HEK293 (cell line): ENCODE measurements around the gene FOXO1.

Source experiments
- CTCF ChIA-PET: fragments of 350-600 bp; formaldehyde crosslinking; extraction: SDS; loops from one replicate; lab custom pipeline; 2021; ENCODE audit warnings: antibody characterized with exemption; lab: Yijun Ruan, JAX
- POLR2A ChIA-PET: fragments of 300-600 bp; formaldehyde crosslinking; extraction: SDS; loops from one replicate; lab custom pipeline; 2020; ENCODE audit warnings: antibody characterized with exemption, inconsistent platforms; lab: Yijun Ruan, JAX
- H3K27ac ChIP-seq: fragments of 200-500 bp; sonication (Bioruptor generic); 2 replicates; pipeline ENCODE4 v1.5.1; 2014; ENCODE audit warnings: low read depth, low read length, control low read depth, inconsistent platforms; ENCODE audit errors: extremely low read depth
- H3K36me3 ChIP-seq, 2 experiments: fragments of 200-500 bp in 1 of 2; sonication (Bioruptor generic) in 1 of 2; 1 replicate in 1 of 2; 2 replicates in 1 of 2; pipeline ENCODE4 v1.5.1; 2014 to 2017; ENCODE audit warnings: inconsistent platforms in 2 of 2, low read length in 2 of 2; ENCODE audit not compliant: control insufficient read depth in 2 of 2, insufficient read depth in 1 of 2
- H3K4me1 ChIP-seq: fragments of 200-500 bp; sonication (Bioruptor generic); 2 replicates; pipeline ENCODE4 v1.5.1; 2014; ENCODE audit warnings: mild to moderate bottlenecking, low read length, inconsistent platforms; ENCODE audit not compliant: control insufficient read depth, insufficient read depth
- H3K4me3 ChIP-seq: 2 replicates; pipeline ENCODE4 v1.5.1; 2011; ENCODE audit warnings: low read depth, mild to moderate bottlenecking, control low read depth, low read length, moderate library complexity
- H3K9me3 ChIP-seq: fragments of 200-500 bp; sonication (Bioruptor generic); 2 replicates; pipeline ENCODE4 v1.5.1; 2014; ENCODE audit warnings: low read depth, low read length, inconsistent platforms; ENCODE audit not compliant: control insufficient read depth, insufficient read depth
- ATF2 ChIP-seq: fragments of 450-650 bp; formaldehyde crosslinking; IDR thresholded peaks from 2 replicates; pipeline ENCODE4 v1.5.1; 2016; ENCODE audit warnings: missing biosample characterization, missing genetic modification characterization, low read depth
- EGR2 ChIP-seq: fragments of 450-650 bp; formaldehyde crosslinking; IDR thresholded peaks from 2 replicates; pipeline ENCODE4 v1.5.1; 2016; ENCODE audit warnings: low read depth, missing biosample characterization, missing genetic modification characterization
- KLF9 ChIP-seq: fragments of 450-650 bp; formaldehyde crosslinking; IDR thresholded peaks from 2 replicates; pipeline ENCODE4 v1.5.1; 2016; ENCODE audit warnings: missing biosample characterization, missing genetic modification characterization, low read depth
- PRDM10 ChIP-seq: fragments of 450-650 bp; formaldehyde crosslinking; IDR thresholded peaks from 2 replicates; pipeline ENCODE4 v1.5.1; 2016; ENCODE audit warnings: missing biosample characterization, missing genetic modification characterization
- PRDM6 ChIP-seq: fragments of 450-650 bp; formaldehyde crosslinking; IDR thresholded peaks from 2 replicates; pipeline ENCODE4 v1.5.1; 2017; ENCODE audit warnings: missing biosample characterization, missing genetic modification characterization
- SETDB1 ChIP-seq: IDR thresholded peaks from one replicate; pipeline ENCODE4 v1.6.1; 2017; ENCODE audit warnings: mild to moderate bottlenecking, low read length, moderate library complexity, mixed read lengths; ENCODE audit not compliant: insufficient read length
- TCF7L2 ChIP-seq: IDR thresholded peaks from 2 replicates; pipeline ENCODE4 v1.6.1; 2011; ENCODE audit warnings: low read depth, mild to moderate bottlenecking, inconsistent platforms, low read length, moderate library complexity, borderline replicate concordance
- ZFHX2 ChIP-seq: fragments of 450-650 bp; formaldehyde crosslinking; conservative IDR thresholded peaks from 2 replicates; pipeline ENCODE4 v1.5.1; 2016; ENCODE audit warnings: missing biosample characterization, missing genetic modification characterization
- ZNF23 ChIP-seq: fragments of 450-650 bp; formaldehyde crosslinking; IDR thresholded peaks from 2 replicates; pipeline ENCODE4 v1.5.1; 2016; ENCODE audit warnings: missing biosample characterization, missing genetic modification characterization, borderline replicate concordance
- ZNF302 ChIP-seq: fragments of 450-650 bp; formaldehyde crosslinking; IDR thresholded peaks from 2 replicates; pipeline ENCODE4 v1.5.1; 2016; ENCODE audit warnings: missing biosample characterization, missing genetic modification characterization, low read depth
- ZNF449 ChIP-seq: fragments of 450-650 bp; formaldehyde crosslinking; IDR thresholded peaks from 2 replicates; pipeline ENCODE4 v1.5.1; 2017; ENCODE audit warnings: missing biosample characterization, mild to moderate bottlenecking, missing genetic modification characterization, moderate library complexity
- ZNF530 ChIP-seq: fragments of 450-650 bp; formaldehyde crosslinking; IDR thresholded peaks from 2 replicates; pipeline ENCODE4 v1.5.1; 2016; ENCODE audit warnings: low read depth, missing biosample characterization, missing genetic modification characterization
- ZNF843 ChIP-seq: fragments of 450-650 bp; formaldehyde crosslinking; IDR thresholded peaks from 2 replicates; pipeline ENCODE4 v1.5.1; 2016; ENCODE audit warnings: missing biosample characterization, missing genetic modification characterization
- ZSCAN5A ChIP-seq: fragments of 450-650 bp; formaldehyde crosslinking; IDR thresholded peaks from 2 replicates; pipeline ENCODE4 v1.5.1; 2016; ENCODE audit warnings: missing biosample characterization, missing genetic modification characterization

FOXO1 gene

GRCh38 chr13:40618581-40619478 lies 47.6 kb downstream of the FOXO1 start:
- Histone ChIP-seq H3K36me3 (no peaks in the 10 kb centered on the region), H3K4me3 (no peak overlapping the region), H3K27ac (no peak overlapping the region), H3K4me1 (peaks cover 18% of the 10 kb centered on the region), H3K9me3 (no peaks in the 10 kb centered on the region)
- TF ChIP-seq EGR2 (tag by site-specific recombination) (0 out of 2 replicates have a peak, but pooled peaks have one; percentile 7), SETDB1 (no peak), ZFHX2 (tag by site-specific recombination) (peak; percentile 47), TCF7L2 (no peak)
- POLR2A ChIA-PET: no interaction called here
- CTCF ChIA-PET: no interaction called here

GRCh38 chr13:40617801-40618356 lies 48.6 kb downstream of the FOXO1 start:
- no peak overlapping the region for H3K4me3 ChIP-seq
- H3K27ac ChIP-seq: no peak overlapping the region
- H3K9me3 ChIP-seq: no peaks in the 10 kb centered on the region
- CTCF ChIA-PET: no interaction called here
- 0 out of 2 replicates have a peak, but pooled peaks have one; percentile 21 for TF ChIP-seq PRDM10 (tag by site-specific recombination)
- no peak for TF ChIP-seq ZNF843 (tag by site-specific recombination)
- no peaks in the 10 kb centered on the region for H3K36me3 ChIP-seq
- H3K4me1 ChIP-seq: peaks cover 21% of the 10 kb centered on the region
- POLR2A ChIA-PET: no interaction called here

- ChIA-PET POLR2A (no interaction called here), CTCF (no interaction called here)
- H3K4me1 ChIP-seq: peaks cover 24% of the 10 kb centered on the region
- TF ChIP-seq ZNF23 (tag by site-specific recombination): no peak
- peak; percentile 46; the same call in 1 of the 2 replicates for TF ChIP-seq ATF2 (tag by site-specific recombination)
- H3K9me3 ChIP-seq: no peaks in the 10 kb centered on the region
- no peak overlapping the region for H3K27ac ChIP-seq
- H3K4me3 ChIP-seq: no peak overlapping the region
- no peaks in the 10 kb centered on the region for H3K36me3 ChIP-seq
These were observed 50.8 kb downstream of the FOXO1 start for GRCh38 chr13:40615619-40616018.

- Histone ChIP-seq H3K36me3 (no peaks in the 10 kb centered on the region), H3K4me1 (peaks cover 31% of the 10 kb centered on the region), H3K4me3 (no peak overlapping the region), H3K27ac (no peak overlapping the region), H3K9me3 (no peaks in the 10 kb centered on the region)
- CTCF ChIA-PET: no interaction called here
- POLR2A ChIA-PET: no interaction called here
- TF ChIP-seq ZNF530 (tag by site-specific recombination) (no peak), KLF9 (tag by site-specific recombination) (no peak), PRDM6 (no peak), ZSCAN5A (tag by site-specific recombination) (no peak), ZNF302 (no peak), ZNF449 (tag by site-specific recombination) (no peak)
These were observed 52.5 kb downstream of the FOXO1 start for GRCh38 chr13:40613914-40614313.
